ENCODE measurements around the gene TPO. TPM values are rescaled to one million over a fixed set of nuclear protein-coding genes. Genes with fewer than 3 reads are reported as not detected.

Gene TPO
- total RNA-seq, 3 donors from 2014 or later: 5.1 to 21.0 (median 15.1) TPM

- H3K4me1 ChIP-seq: no peaks in the 10 kb centered on the region
- H3K4me3 ChIP-seq: no peak overlapping the region
- H3K27ac ChIP-seq: no peak overlapping the region
- H3K27me3 ChIP-seq: no peaks in the 10 kb centered on the region
- TF ChIP-seq POLR2A (IDR thresholded peaks at IDR 0.05): no peak
- TF ChIP-seq CTCF (IDR thresholded peaks at IDR 0.05): peak; percentile 32 to 81 (median 74)
- no peak for DNase-seq (ENCODE audit: low spot score in 2 of 2)
- H3K9me3 ChIP-seq: no peaks in the 10 kb centered on the region
- H3K36me3 ChIP-seq: no peaks in the 10 kb centered on the region
- intact Hi-C loops (cut with DNase I; ENCODE audit: low total_unique reads): no loop called here
Observed at GRCh38 chr2:1546023-1546591, 132.8 kb downstream of the TPO start.

- H3K27ac ChIP-seq: no peak overlapping the region
- no peaks in the 10 kb centered on the region for H3K4me1 ChIP-seq
- H3K4me3 ChIP-seq: no peak overlapping the region
- H3K27me3 ChIP-seq: no peaks in the 10 kb centered on the region
- no peak for TF ChIP-seq POLR2AphosphoS5 (IDR thresholded peaks at IDR 0.05)
- no peak for TF ChIP-seq CTCF (IDR thresholded peaks at IDR 0.05)
- no peak for TF ChIP-seq POLR2A (IDR thresholded peaks at IDR 0.05)
- intact Hi-C loops (cut with DNase I; ENCODE audit: low total_unique reads): no loop called here
- H3K9me3 ChIP-seq: no peaks in the 10 kb centered on the region
- no peaks in the 10 kb centered on the region for H3K36me3 ChIP-seq
- no peak for DNase-seq (ENCODE audit: low spot score in 2 of 2)
Observed at GRCh38 chr2:1546901-1547300, 133.6 kb downstream of the TPO start.

GRCh38 chr2:1548910-1549673 is 135.8 kb downstream of the TPO start:
- DNase-seq (ENCODE audit: low spot score in 2 of 2): no peak
- intact Hi-C loops (cut with DNase I; ENCODE audit: low total_unique reads): no loop called here

DNA sequence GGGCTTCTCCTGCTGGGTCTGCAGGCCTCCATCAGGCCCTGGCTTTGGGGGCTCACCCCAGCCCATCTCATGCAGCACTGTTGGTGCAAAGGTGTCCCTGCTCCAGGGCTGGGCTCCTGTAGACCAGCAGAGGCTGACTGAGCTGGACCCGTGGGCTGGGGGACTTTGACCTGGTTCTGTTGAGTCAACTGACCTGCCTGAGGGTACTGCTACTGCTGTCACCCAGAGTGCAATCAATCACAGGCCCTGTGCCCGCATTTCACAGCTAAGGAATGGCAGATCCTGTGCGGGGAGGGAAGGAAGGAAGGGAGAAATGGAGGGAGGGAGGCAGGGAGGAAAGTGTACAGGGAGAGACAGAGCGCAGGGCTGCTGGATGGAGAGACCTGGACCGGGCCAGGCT is 136.8 kb downstream of the TPO start:
- no peak overlapping the region for H3K27ac ChIP-seq
- no peaks in the 10 kb centered on the region for H3K27me3 ChIP-seq
- no peaks in the 10 kb centered on the region for H3K4me1 ChIP-seq
- TF ChIP-seq POLR2A (IDR thresholded peaks at IDR 0.05) (no peak), POLR2AphosphoS5 (IDR thresholded peaks at IDR 0.05) (no peak), CTCF (IDR thresholded peaks at IDR 0.05) (no peak)
- no peak overlapping the region for H3K4me3 ChIP-seq
- no peaks in the 10 kb centered on the region for H3K9me3 ChIP-seq
- intact Hi-C loops (cut with DNase I; ENCODE audit: low total_unique reads): no loop called here
- no peak for DNase-seq (ENCODE audit: low spot score in 2 of 2)
- no peaks in the 10 kb centered on the region for H3K36me3 ChIP-seq

More at GRCh38 chr2:1548910-1549673, 135.8 kb downstream of the TPO start:
- Histone ChIP-seq H3K27ac (no peak overlapping the region), H3K9me3 (no peaks in the 10 kb centered on the region), H3K27me3 (no peaks in the 10 kb centered on the region), H3K4me3 (no peak overlapping the region), H3K4me1 (no peaks in the 10 kb centered on the region), H3K36me3 (no peaks in the 10 kb centered on the region)
- TF ChIP-seq POLR2A (IDR thresholded peaks at IDR 0.05) (no peak), CTCF (IDR thresholded peaks at IDR 0.05) (no peak), POLR2AphosphoS5 (IDR thresholded peaks at IDR 0.05) (no peak)

DNA sequence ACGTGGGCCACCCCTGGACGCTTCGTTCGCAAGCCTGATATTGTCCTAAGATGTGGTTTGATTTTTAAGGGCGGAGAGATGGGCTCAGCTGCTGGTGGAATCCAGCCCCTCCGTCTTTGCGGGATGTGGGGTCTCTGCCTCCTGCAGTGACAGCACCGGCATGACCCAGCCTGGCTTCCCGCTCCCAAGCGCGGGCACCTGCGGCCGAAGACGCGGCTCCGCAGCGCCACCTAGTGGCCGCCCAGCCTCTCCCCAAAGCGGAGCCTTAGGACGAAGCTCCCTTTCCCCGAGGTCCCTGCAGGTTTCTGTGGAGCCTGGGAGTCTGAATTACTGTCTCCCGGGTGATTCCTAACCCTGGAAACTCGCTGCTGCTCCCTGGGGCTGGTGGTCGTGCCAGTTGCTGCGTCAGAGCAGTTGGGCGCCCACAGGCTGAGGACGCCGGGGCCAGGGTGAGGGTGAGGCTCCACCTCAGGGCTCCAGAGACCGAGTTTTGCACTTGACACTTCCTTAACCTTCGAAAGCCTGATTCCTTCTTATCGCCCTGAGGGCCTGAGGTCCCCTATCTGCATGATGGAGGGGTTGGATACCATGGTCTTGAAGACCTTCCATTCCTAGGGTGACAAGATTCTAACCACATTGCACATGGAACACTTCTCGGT is 137.5 kb downstream of the TPO start:
- no peaks in the 10 kb centered on the region for H3K9me3 ChIP-seq
- no peak overlapping the region for H3K4me3 ChIP-seq
- H3K27me3 ChIP-seq: no peaks in the 10 kb centered on the region
- TF ChIP-seq CTCF (IDR thresholded peaks at IDR 0.05) (peak; percentile 62 to 84 (median 82)), POLR2AphosphoS5 (IDR thresholded peaks at IDR 0.05) (no peak)
- H3K27ac ChIP-seq: peak overlapping the region in 1 of 2 donors; percentile 12
- H3K4me1 ChIP-seq: no peaks in the 10 kb centered on the region
- no peaks in the 10 kb centered on the region for H3K36me3 ChIP-seq
- peak in 1 of 2 donors; percentile 63 for DNase-seq (ENCODE audit: low spot score in 2 of 2)
- intact Hi-C loops (cut with DNase I; ENCODE audit: low total_unique reads): no loop called here
